Prostate gland (tissue), 2 donors: Measurements from ENCODE around the gene TMEM108.

ENCODE experiments used
- POLR2A ChIP-seq: fragments of 450-650 bp; IDR thresholded peaks from one replicate; pipeline ENCODE4 v1.6.1; 2016; ENCODE audit warnings: antibody characterized with exemption, mild to moderate bottlenecking
- TF ChIP-seq, protein P1 (sequence below), 4 experiments: fragments of 200-600 bp in 2 of 4; fragments of 450-650 bp in 2 of 4; sonication (generic) in 2 of 4; IDR thresholded peaks; 1 replicate in 3 of 4; 2 replicates in 1 of 4; pipeline ENCODE4 v1.5.1; 2016 to 2019; ENCODE audit warnings: antibody characterized with exemption in 4 of 4, mild to moderate bottlenecking in 2 of 4, moderate library complexity in 2 of 4

DNA sequence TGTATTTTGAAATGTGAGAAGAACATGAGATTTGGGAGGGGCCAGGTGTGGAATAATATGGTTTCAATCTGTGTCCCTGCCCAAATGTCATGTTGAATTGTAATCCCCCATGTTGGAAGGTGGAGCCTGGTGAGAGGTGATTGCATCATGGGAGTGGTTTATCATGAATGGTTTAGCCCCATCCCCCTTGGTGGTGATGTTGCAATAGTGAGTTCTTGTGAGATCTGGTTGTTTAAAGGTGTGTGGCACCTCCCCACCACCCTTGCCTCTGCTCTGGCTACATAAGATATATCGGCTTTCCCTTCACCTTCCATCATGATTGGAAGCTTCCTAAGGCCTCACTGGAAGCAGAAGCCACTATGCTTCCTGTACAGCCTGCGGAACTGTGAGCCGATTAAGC is 23.9 kb upstream of the TMEM108 start:
- TF ChIP-seq, protein P1, sequence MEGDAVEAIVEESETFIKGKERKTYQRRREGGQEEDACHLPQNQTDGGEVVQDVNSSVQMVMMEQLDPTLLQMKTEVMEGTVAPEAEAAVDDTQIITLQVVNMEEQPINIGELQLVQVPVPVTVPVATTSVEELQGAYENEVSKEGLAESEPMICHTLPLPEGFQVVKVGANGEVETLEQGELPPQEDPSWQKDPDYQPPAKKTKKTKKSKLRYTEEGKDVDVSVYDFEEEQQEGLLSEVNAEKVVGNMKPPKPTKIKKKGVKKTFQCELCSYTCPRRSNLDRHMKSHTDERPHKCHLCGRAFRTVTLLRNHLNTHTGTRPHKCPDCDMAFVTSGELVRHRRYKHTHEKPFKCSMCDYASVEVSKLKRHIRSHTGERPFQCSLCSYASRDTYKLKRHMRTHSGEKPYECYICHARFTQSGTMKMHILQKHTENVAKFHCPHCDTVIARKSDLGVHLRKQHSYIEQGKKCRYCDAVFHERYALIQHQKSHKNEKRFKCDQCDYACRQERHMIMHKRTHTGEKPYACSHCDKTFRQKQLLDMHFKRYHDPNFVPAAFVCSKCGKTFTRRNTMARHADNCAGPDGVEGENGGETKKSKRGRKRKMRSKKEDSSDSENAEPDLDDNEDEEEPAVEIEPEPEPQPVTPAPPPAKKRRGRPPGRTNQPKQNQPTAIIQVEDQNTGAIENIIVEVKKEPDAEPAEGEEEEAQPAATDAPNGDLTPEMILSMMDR (IDR thresholded peaks at IDR 0.05): no peak
- no peak for TF ChIP-seq POLR2A
